Heart right ventricle (tissue), 16 donors: Measurements from ENCODE around the gene ACADS. TPM values are rescaled to one million over a fixed set of nuclear protein-coding genes. Genes with fewer than 3 reads are reported as not detected.

Experiments
- ATAC-seq, 8 donors: fragments of 200-7000 bp; cut with Tn5 transposase; one replicate each; pipeline ENCODE4 v1.9.1; 2020; ENCODE audit warnings: mild to moderate bottlenecking in 8 of 8, moderate library complexity in 8 of 8, moderate number of reproducible peaks in 1 of 8
- DNase-seq, 2 donors: peaks; one replicate each; pipeline ENCODE4 v3.0.0-alpha.2; 2020
- H3K27ac ChIP-seq, 10 donors: fragments of 200-600 bp; sonication (generic) in 2 of 10; one replicate each; pipeline versions ENCODE4 v1.5.0 to v1.8.0; 2020 to 2022; ENCODE audit warnings: mild to moderate bottlenecking in 3 of 10
- H3K27me3 ChIP-seq, 7 donors: fragments of 200-600 bp; one replicate each; pipeline ENCODE4 v1.8.0; 2021 to 2022; ENCODE audit warnings: mild to moderate bottlenecking in 2 of 7
- H3K36me3 ChIP-seq, 9 donors: fragments of 200-600 bp; sonication (generic) in 1 of 9; one replicate each; pipeline versions ENCODE4 v1.5.0 to v1.8.0; 2020 to 2022; ENCODE audit warnings: mild to moderate bottlenecking in 2 of 9
- H3K4me1 ChIP-seq, 9 donors: fragments of 200-600 bp; sonication (generic) in 1 of 9; one replicate each; pipeline versions ENCODE4 v1.5.0 to v1.8.0; 2020 to 2022; ENCODE audit warnings: mild to moderate bottlenecking in 4 of 9
- H3K4me3 ChIP-seq, 10 donors: fragments of 200-600 bp; sonication (generic) in 2 of 10; one replicate each; pipeline versions ENCODE4 v1.5.0 to v1.8.0; 2020 to 2022; ENCODE audit warnings: mild to moderate bottlenecking in 7 of 10, moderate library complexity in 2 of 10
- H3K9me3 ChIP-seq, 11 donors: fragments of 200-600 bp in 10 of 11; sonication (generic) in 2 of 11; one replicate each; pipeline versions ENCODE4 v1.5.0 to v1.8.0; 2013 to 2022; ENCODE audit warnings: mild to moderate bottlenecking in 2 of 11, control low read depth in 1 of 11, moderate library complexity in 1 of 11
- WGBS, 2 donors: extraction: QIAGEN DNeasy Blood & Tissue Kit; methylation state at CpG; one replicate each; pipeline ENCODE4 v1.1.7; 2013; ENCODE audit warnings: inconsistent platforms in 1 of 2; 5-methylcytosine and 5-hydroxymethylcytosine counted together
- intact Hi-C, 10 donors: fragments of 100-400 bp; cut with DNase I; formaldehyde crosslinking; loops; one replicate each; pipeline versions ENCODE4 v1.11.1 to v1.14.2; 2022
- polyA plus RNA-seq, 2 donors: library from polyadenylated mRNA; stranded (reverse); fragments of 200-250 nt; gene quantifications; one replicate each; pipeline ENCODE4 v1.2.3, GENCODE V29; 2013
- total RNA-seq, 10 donors: library from RNA; stranded (reverse); fragmentation: NEBNext Ultra II Directional in 3 of 10; extraction: Animal tissue kit (Norgen Biotek cat#: 25700) in 3 of 10; gene quantifications; one replicate each; pipeline versions ENCODE4 v1.2.1 to v1.2.4, GENCODE V29; 2021 to 2023
- TF ChIP-seq, protein P1 (sequence below), 9 donors: fragments of 200-600 bp; sonication (generic) in 2 of 9; IDR thresholded peaks; one replicate each; pipeline versions ENCODE4 v1.5.0 to v1.8.0; 2021 to 2022; ENCODE audit warnings: antibody characterized with exemption in 9 of 9, mild to moderate bottlenecking in 5 of 9, moderate library complexity in 1 of 9
- donor health status: Arrhythmogenic right ventricular cardiomyopathy.
- donor health status: ischemic (EF 13 %, LVEDD 7.1; RV severe dilation, severe dysfunction).
- donor health status: healthy with polysubstance abuse.
- donor health status: DM: no; HTN: yes; CAD: no.
- donor health status: DM: no; HTN: no; CAD: no.
- donor health status: ischemic (EF 25% LVEDD 6.9; RV normal size, moderate dysfunction).
- donor health status: ischemic (EF 25% LVEDD 5.7; RV mildly dilated, moderate dysfunction).
- donor health status: healthy.
- donor health status: DM: yes; HTN: yes; CAD: no.
- donor health status: Ischemic cardiomyopathy.
- donor health status: ischemic (EF 35%, LVEDD 5.7; RV mildly dilated, moderate dysfunction).
- donor health status: nonischemic (EF 11% LVEDD 7.7; RV severe dilation, severe dysfunction).
- donor health status: DM: yes; HTN: yes; CAD: no.
- donor health status: PGD.
- donor health status: ischemic (EF 29% LVEDD 5.4; RV normal size, mild dysfunction).
- donor health status: nonischemic (EF 23%, LVEDD 6.1; RV moderate dilation, normal function).

The ACADS gene
- total and polyA plus RNA-seq, 12 donors, result 64.4 to 119 (median 77.3) TPM

DNA sequence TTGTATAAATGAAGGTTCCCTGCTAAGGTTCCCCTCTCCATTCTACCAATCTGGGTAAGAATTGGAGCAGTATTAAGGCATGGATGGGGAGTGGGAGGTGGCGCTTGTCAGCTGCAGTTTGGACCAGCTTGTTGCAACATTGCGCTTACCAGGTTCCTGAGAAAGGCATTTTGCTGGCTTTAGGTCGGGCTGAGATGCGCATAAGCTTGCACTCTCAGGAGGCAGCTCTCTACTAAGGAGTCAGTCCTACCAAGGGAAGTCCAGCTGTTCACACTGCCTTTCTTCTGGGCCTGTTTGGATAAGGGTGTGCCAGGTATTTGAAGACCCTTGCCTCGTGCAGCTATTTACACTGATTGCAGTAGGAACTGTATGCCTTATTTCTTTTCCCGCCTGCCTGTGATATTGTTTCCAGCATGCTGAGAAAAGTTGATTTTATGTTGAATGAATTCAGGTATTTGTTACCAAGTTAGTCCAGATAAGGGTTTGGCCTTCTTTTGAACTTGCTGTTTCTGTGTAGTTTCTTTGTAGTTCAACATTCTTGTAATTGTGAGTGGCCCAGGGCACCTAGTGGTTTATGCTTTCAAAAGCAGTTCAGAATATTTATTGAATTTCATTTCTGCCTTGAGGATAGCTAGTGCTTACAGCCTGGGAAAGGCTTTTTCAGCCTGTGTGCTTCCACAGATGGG lies 36.1 kb upstream of the ACADS start:
- intact Hi-C loops, result loop anchor here in 3 of 10 donors (5.0 kb wide), 2 partner anchors 37 to 42 kb away; no protein-coding TSS in a partner anchor
- Histone ChIP-seq H3K9me3 (no peaks in the 10 kb centered on the region), H3K4me1 (peaks cover 5 to 81% (median 72%) of the 10 kb centered on the region in 9 donors), H3K36me3 (peaks cover 0 to 19% (median 7%) of the 10 kb centered on the region in 9 donors), H3K27ac (peak overlapping the region in 9 of 10 donors; percentile 32 to 95 (median 91)), H3K4me3 (peak overlapping the region; percentile 68 to 98 (median 90)), H3K27me3 (no peaks in the 10 kb centered on the region)
- WGBS, 2 donors, result 64 to 68% methylated on average over 6 of the region's 6 CpGs
- TF ChIP-seq, protein P1, sequence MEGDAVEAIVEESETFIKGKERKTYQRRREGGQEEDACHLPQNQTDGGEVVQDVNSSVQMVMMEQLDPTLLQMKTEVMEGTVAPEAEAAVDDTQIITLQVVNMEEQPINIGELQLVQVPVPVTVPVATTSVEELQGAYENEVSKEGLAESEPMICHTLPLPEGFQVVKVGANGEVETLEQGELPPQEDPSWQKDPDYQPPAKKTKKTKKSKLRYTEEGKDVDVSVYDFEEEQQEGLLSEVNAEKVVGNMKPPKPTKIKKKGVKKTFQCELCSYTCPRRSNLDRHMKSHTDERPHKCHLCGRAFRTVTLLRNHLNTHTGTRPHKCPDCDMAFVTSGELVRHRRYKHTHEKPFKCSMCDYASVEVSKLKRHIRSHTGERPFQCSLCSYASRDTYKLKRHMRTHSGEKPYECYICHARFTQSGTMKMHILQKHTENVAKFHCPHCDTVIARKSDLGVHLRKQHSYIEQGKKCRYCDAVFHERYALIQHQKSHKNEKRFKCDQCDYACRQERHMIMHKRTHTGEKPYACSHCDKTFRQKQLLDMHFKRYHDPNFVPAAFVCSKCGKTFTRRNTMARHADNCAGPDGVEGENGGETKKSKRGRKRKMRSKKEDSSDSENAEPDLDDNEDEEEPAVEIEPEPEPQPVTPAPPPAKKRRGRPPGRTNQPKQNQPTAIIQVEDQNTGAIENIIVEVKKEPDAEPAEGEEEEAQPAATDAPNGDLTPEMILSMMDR (IDR thresholded peaks at IDR 0.05), result no peak
- DNase-seq (no peak), ATAC-seq (no peak)

DNA sequence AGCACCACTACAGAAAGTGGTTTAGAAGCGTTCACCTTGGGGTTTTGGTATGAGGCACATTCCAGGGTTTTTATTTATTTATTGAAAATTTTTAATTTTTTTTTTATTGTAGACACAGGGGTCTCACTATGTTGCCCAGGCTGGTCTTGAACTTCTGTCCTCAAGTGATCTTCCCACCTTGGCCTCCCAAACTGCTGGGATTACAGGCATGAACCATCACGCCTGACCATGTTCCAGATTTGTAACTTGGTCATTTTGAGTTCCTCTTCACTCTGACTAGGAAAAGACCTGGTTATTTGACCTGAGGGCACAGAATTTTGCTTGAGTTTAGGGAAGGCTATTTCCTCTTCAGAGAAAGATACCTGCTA lies 35.6 kb upstream of the ACADS start:
- Histone ChIP-seq H3K36me3 (peaks cover 0 to 25% (median 12%) of the 10 kb centered on the region in 9 donors), H3K9me3 (no peaks in the 10 kb centered on the region), H3K4me3 (peak overlapping the region in 6 of 10 donors; percentile 68 to 98 (median 90)), H3K27ac (peak overlapping the region in 8 of 10 donors; percentile 4 to 94 (median 50)), H3K4me1 (peaks cover 5 to 86% (median 72%) of the 10 kb centered on the region in 9 donors), H3K27me3 (no peaks in the 10 kb centered on the region)
- no peak for ATAC-seq
- TF ChIP-seq, protein P1 (IDR thresholded peaks at IDR 0.05), result no peak
- DNase-seq, result no peak
- intact Hi-C loops, result no loop called here
- WGBS, 2 donors, result 88 to 94% methylated on average over 2 of the region's 2 CpGs

DNA sequence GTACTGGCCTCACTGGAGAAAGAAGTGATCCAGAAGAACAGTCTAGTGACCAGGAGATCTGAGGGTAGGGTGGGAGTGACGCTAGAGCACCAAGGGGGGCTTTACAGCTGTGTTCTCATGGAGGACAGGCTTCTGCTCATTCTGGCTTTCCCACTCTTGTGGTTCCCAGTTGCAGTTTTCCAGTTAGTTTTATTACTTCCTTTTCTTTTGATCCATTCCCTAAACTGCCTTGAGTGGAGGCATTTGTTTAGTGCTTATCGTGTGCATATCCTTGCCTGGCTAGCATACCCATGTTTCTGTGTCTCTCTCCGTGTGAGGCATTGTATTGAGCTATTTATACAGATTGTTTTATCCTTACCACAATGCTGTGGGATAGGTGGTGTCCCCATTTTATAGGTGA lies 34.6 kb upstream of the ACADS start:
- DNase-seq (no peak), ATAC-seq (no peak)
- 47 to 49% methylated on average over 3 of the region's 3 CpGs for WGBS, 2 donors
- intact Hi-C loops, result no loop called here
- peak overlapping the region in 2 of 10 donors; percentile 8 to 91 for H3K4me3 ChIP-seq
- H3K27ac ChIP-seq, result peak overlapping the region in 9 of 10 donors; percentile 4 to 94 (median 46)
- H3K36me3 ChIP-seq, result peaks cover 0 to 34% (median 21%) of the 10 kb centered on the region in 9 donors
- peaks cover 5 to 82% (median 68%) of the 10 kb centered on the region in 9 donors for H3K4me1 ChIP-seq
- no peaks in the 10 kb centered on the region for H3K9me3 ChIP-seq
- H3K27me3 ChIP-seq, result no peaks in the 10 kb centered on the region
- TF ChIP-seq, protein P1 (IDR thresholded peaks at IDR 0.05), result no peak

DNA sequence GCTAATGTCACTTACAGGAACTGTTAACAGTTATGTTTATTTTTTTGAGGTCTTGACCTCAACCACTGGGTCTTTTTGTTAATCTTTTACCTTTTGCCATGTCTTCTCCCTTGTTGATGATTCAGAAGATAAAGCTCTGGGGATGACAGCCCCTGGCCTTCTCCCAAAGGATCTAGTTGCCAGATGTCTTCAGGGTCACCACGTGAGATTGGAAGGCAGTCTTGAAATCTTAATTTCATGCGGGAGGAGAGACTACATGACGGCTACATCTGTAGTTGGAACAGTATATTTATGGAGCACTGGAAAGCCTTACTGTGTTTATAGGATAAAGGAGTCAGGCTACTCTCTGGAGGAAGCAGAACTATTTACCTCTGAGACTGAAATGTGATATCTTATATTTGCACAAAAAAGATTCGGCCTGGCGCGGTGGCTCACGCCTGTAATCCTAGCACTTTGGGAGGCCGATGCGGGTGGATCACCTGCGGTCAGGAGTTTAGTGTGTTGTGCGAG lies 33.0 kb upstream of the ACADS start:
- ATAC-seq, result no peak
- DNase-seq, result no peak
- intact Hi-C loops, result no loop called here
- no peak overlapping the region for H3K4me3 ChIP-seq
- H3K4me1 ChIP-seq, result peaks cover 11 to 96% (median 74%) of the 10 kb centered on the region in 9 donors
- H3K27me3 ChIP-seq, result no peaks in the 10 kb centered on the region
- H3K36me3 ChIP-seq, result peaks cover 0 to 50% (median 35%) of the 10 kb centered on the region in 9 donors
- TF ChIP-seq, protein P1 (IDR thresholded peaks at IDR 0.05), result no peak
- 79 to 83% methylated on average over 11 of the region's 11 CpGs for WGBS, 2 donors
- peak overlapping the region in 7 of 10 donors; percentile 3 to 90 (median 35) for H3K27ac ChIP-seq
- no peaks in the 10 kb centered on the region for H3K9me3 ChIP-seq
